Measurements from ENCODE around the gene CDKN2D. TPM values are rescaled to one million over a fixed set of nuclear protein-coding genes. Genes with fewer than 3 reads are reported as not detected.

The CDKN2D gene
- total RNA-seq, 1 donor from 2014 or later: 9.4 TPM

DNA sequence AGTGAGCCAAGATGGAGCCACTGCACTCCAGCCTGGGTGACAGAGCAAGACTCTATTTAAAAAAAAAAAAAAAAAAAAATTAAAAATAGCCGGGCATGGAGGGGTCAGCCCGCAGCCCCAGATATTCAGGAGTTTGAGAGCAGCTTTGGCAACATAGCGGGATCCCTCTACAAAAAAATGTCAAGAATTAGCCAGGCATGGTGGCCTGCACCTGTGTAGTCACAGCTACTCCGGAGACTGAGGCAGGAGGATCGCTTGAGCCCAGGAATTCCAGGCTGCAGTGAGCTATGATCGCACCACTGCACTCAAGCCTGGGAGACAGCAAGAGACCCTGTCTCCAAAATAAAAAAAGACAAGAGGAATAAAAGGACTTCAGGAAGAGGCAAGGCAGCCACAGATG lies 17.6 kb upstream of the CDKN2D start:
- Histone ChIP-seq H3K4me3 (no peak overlapping the region), H3K27ac (replicated peaks) (no peak overlapping the region), H3K4me1 (peaks cover 2% of the 10 kb centered on the region), H3K36me3 (no peaks in the 10 kb centered on the region), H3K9me3 (replicated peaks) (no peaks in the 10 kb centered on the region), H3K27me3 (ENCODE audit: low read depth) (peaks cover 39% of the 10 kb centered on the region)
- DNase-seq: no peak
- intact Hi-C loops (cut with micrococcal nuclease): no loop called here
- TF ChIP-seq CTCF (IDR thresholded peaks at IDR 0.05; ENCODE audit: borderline replicate concordance): no peak

GRCh38 chr19:10583036-10583776 lies 14.4 kb upstream of the CDKN2D start:
- no peak for DNase-seq
- H3K4me1 ChIP-seq: peaks cover 6% of the 10 kb centered on the region
- no peaks in the 10 kb centered on the region for H3K36me3 ChIP-seq
- no peaks in the 10 kb centered on the region for H3K9me3 ChIP-seq (replicated peaks)
- H3K4me3 ChIP-seq: no peak overlapping the region
- intact Hi-C loops (cut with micrococcal nuclease): loop anchor here (5.0 kb wide), 1 partner anchor 59 kb away; no protein-coding TSS in a partner anchor
- TF ChIP-seq CTCF (IDR thresholded peaks at IDR 0.05; ENCODE audit: borderline replicate concordance): no peak
- H3K27ac ChIP-seq (replicated peaks): no peak overlapping the region
- peaks cover 19% of the 10 kb centered on the region for H3K27me3 ChIP-seq (ENCODE audit: low read depth)

- Histone ChIP-seq H3K27me3 (ENCODE audit: low read depth) (peaks cover 14% of the 10 kb centered on the region), H3K4me3 (no peak overlapping the region), H3K36me3 (no peaks in the 10 kb centered on the region), H3K9me3 (replicated peaks) (no peaks in the 10 kb centered on the region), H3K27ac (replicated peaks) (no peak overlapping the region), H3K4me1 (peaks cover 6% of the 10 kb centered on the region)
- no peak for TF ChIP-seq CTCF (IDR thresholded peaks at IDR 0.05; ENCODE audit: borderline replicate concordance)
- DNase-seq: no peak
- intact Hi-C loops (cut with micrococcal nuclease): loop anchor here (5.0 kb wide), 1 partner anchor 60 kb away; no protein-coding TSS in a partner anchor
Observed at GRCh38 chr19:10582091-10582490, 13.3 kb upstream of the CDKN2D start.

- DNase-seq: peak; percentile 85
- intact Hi-C loops (cut with micrococcal nuclease): loop anchor here (5.0 kb wide), 1 partner anchor 61 kb away; no protein-coding TSS in a partner anchor
- Histone ChIP-seq H3K36me3 (no peaks in the 10 kb centered on the region), H3K4me3 (peak overlapping the region; percentile 45), H3K9me3 (replicated peaks) (no peaks in the 10 kb centered on the region), H3K4me1 (peaks cover 6% of the 10 kb centered on the region), H3K27ac (replicated peaks) (no peak overlapping the region), H3K27me3 (ENCODE audit: low read depth) (peaks cover 6% of the 10 kb centered on the region)
- peak; percentile 99 for TF ChIP-seq CTCF (IDR thresholded peaks at IDR 0.05; ENCODE audit: borderline replicate concordance)
Observed at GRCh38 chr19:10580979-10581631, 12.3 kb upstream of the CDKN2D start.

DNA sequence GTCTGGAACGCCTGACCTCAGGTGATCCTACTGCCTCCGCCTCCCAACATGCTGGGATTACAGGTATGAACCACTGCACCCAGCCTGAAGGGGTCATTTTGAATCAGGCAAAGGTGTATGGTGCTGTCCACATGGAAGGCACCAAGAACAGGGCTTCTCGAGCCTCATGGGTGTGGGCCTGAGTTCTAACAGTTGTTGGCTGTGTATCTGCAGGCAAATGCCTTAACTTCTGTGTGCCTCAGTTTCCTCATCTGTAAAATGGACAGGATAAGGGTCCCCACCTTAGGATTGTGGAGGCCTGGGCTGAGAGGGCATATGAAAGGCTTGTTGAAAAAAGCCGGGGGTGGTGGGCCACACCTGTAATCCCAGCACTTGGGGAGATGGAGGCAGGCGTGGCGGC lies 9.2 kb upstream of the CDKN2D start:
- no peaks in the 10 kb centered on the region for H3K9me3 ChIP-seq (replicated peaks)
- DNase-seq: no peak
- H3K4me3 ChIP-seq: no peak overlapping the region
- no peaks in the 10 kb centered on the region for H3K36me3 ChIP-seq
- TF ChIP-seq CTCF (IDR thresholded peaks at IDR 0.05; ENCODE audit: borderline replicate concordance): no peak
- no peak overlapping the region for H3K27ac ChIP-seq (replicated peaks)
- H3K4me1 ChIP-seq: peaks cover 6% of the 10 kb centered on the region
- peaks cover 6% of the 10 kb centered on the region for H3K27me3 ChIP-seq (ENCODE audit: low read depth)
- intact Hi-C loops (cut with micrococcal nuclease): no loop called here
